LoVo (cell line): ENCODE results near the gene COQ3.

Experiments used
- DNase-seq: peaks from one replicate; pipeline ENCODE4 v3.0.0-alpha.2; 2016; ENCODE audit warnings: low spot score

The COQ3 gene

DNA sequence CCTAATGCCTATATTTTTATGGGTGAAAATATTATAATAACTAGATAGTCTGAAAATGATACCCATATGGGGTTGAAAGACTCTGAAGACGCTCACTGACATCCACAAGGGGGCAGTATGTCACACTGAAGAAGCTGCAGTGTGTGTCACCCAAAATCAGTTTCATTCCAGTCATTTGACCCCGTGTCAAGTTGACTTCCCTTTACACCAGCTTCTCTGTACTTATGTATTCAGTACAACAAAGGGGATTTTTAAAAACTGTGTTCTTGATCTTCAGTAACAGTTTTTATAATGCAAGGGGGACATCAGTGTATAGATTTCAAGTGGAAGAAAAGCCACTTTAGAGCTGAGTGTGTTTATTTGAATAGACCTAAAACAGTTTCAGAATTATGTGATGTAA is 63.8 kb downstream of the COQ3 start:
- peak; percentile 46 for DNase-seq

DNA sequence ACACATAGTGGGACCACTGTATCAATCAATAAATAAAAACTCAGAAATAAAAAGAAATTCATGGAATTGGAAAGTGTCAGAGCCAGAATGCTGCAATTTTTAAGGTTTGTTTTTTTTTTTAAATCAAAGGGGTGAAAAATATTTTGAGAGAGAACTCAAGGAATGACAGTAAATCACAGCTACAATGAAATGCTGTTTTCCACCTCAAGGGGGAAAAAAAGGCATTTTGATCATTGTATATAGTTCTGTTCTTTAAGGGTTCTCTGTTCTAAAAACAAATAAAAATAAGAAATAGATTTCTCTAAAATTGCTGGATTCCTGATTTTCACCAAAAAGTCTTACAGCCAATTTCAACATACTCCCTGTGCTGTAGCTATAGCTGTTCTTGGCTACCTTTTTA is 69.0 kb downstream of the COQ3 start:
- DNase-seq = no peak
